PC-3 (cell line): ENCODE measurements around the gene WNT7B. TPM values are rescaled to one million over a fixed set of nuclear protein-coding genes. Genes with fewer than 3 reads are reported as not detected.

Experiments
- ATAC-seq: fragments of 200-7000 bp; cut with Tn5 transposase; 2 replicates; pipeline ENCODE4 v1.9.1; 2020; ENCODE audit warnings: mild to moderate bottlenecking, moderate library complexity
- BruUV-seq: library from RNA; stranded (reverse); fragments of 400-500 nt; replicated peaks from 2 replicates; lab custom pipeline; 2021; lab: Mats Ljungman, UMichigan
- CTCF ChIA-PET: fragments of 300-600 bp; sonication (Branson Sonifier 250); formaldehyde crosslinking; loops from one replicate; lab custom pipeline; 2022; ENCODE audit warnings: antibody characterized with exemption; lab: Charles Lee
- POLR2A ChIA-PET: fragments of 300-600 bp; sonication (Branson Sonifier 250); formaldehyde crosslinking; loops from one replicate; lab custom pipeline; 2022; ENCODE audit warnings: antibody characterized with exemption; ENCODE audit not compliant: unreplicated experiment; lab: Charles Lee
- DNase-seq: peaks from one replicate; pipeline ENCODE4 v3.0.0-alpha.2; 2015
- H2AFZ ChIP-seq: fragments of 300-600 bp; sonication (generic); 2 replicates; pipeline ENCODE4 v1.6.0; 2016; ENCODE audit warnings: antibody characterized with exemption, low read length
- H3F3A ChIP-seq: fragments of 300-600 bp; sonication (generic); one replicate; pipeline ENCODE4 v1.6.0; 2017; ENCODE audit warnings: antibody characterized with exemption, low read length, control low read depth, mild to moderate bottlenecking; ENCODE audit not compliant: unreplicated experiment
- H3K27ac ChIP-seq: fragments of 300-600 bp; sonication (generic); 2 replicates; pipeline ENCODE4 v1.5.1; 2016; ENCODE audit warnings: mild to moderate bottlenecking, low read length
- H3K27me3 ChIP-seq: fragments of 300-600 bp; sonication (generic); 2 replicates; pipeline ENCODE4 v1.6.1; 2016; ENCODE audit warnings: low read length, mixed read lengths
- H3K36me3 ChIP-seq: fragments of 300-600 bp; sonication (generic); 2 replicates; pipeline ENCODE4 v1.6.1; 2016; ENCODE audit warnings: low read depth, mixed run types, low read length, mixed read lengths
- H3K4me1 ChIP-seq: fragments of 300-600 bp; sonication (generic); 2 replicates; pipeline ENCODE4 v1.5.1; 2016; ENCODE audit warnings: low read length; ENCODE audit not compliant: insufficient read depth
- H3K4me2 ChIP-seq: fragments of 300-600 bp; sonication (generic); 2 replicates; pipeline ENCODE4 v1.6.0; 2016; ENCODE audit warnings: low read length
- H3K4me3 ChIP-seq: fragments of 300-600 bp; sonication (generic); 2 replicates; pipeline ENCODE4 v1.5.1; 2016; ENCODE audit warnings: mild to moderate bottlenecking, low read length, mixed read lengths
- H3K79me2 ChIP-seq: fragments of 300-600 bp; sonication (generic); 2 replicates; pipeline ENCODE4 v1.6.1; 2017; ENCODE audit warnings: low read length, mixed read lengths
- H3K9ac ChIP-seq: fragments of 300-600 bp; sonication (generic); 2 replicates; pipeline ENCODE4 v1.6.0; 2016; ENCODE audit warnings: mild to moderate bottlenecking, low read length
- H3K9me2 ChIP-seq: fragments of 300-600 bp; sonication (generic); replicated peaks from 2 replicates; pipeline ENCODE4 v1.6.1; 2016; ENCODE audit warnings: mixed run types, low read length, mixed read lengths
- H3K9me3 ChIP-seq: fragments of 300-600 bp; sonication (generic); 2 replicates; pipeline ENCODE4 v1.6.1; 2016; ENCODE audit warnings: low read length, mixed read lengths
- H4K20me1 ChIP-seq: fragments of 300-600 bp; sonication (generic); 2 replicates; pipeline ENCODE4 v1.6.1; 2016; ENCODE audit warnings: low read length, mixed read lengths
- CTCF ChIP-seq: fragments of 300-600 bp; sonication (generic); conservative IDR thresholded peaks from 2 replicates; pipeline ENCODE4 v1.5.1; 2017; ENCODE audit warnings: antibody characterized with exemption, low read depth, mild to moderate bottlenecking, low read length
- EZH2 ChIP-seq: fragments of 300-600 bp; sonication (generic); IDR thresholded peaks from one replicate; pipeline ENCODE4 v1.6.1; 2017; ENCODE audit warnings: antibody characterized with exemption, mild to moderate bottlenecking, low read length; ENCODE audit not compliant: unreplicated experiment
- EZH2phosphoT487 ChIP-seq: fragments of 300-600 bp; sonication (generic); IDR thresholded peaks from 2 replicates; pipeline ENCODE4 v1.6.1; 2018; ENCODE audit warnings: mild to moderate bottlenecking, antibody characterized with exemption, low read length, borderline replicate concordance
- intact Hi-C: fragments of 100-400 bp; cut with micrococcal nuclease; formaldehyde crosslinking; loops from 2 replicates; pipeline ENCODE4 v1.9.0; 2023
- total RNA-seq: library from RNA; depleted of rRNA; stranded (reverse); fragments of >200 nt; gene quantifications from 2 replicates; pipeline ENCODE4 v1.2.3, GENCODE V29; 2014

Gene WNT7B
- total RNA-seq, 1 experiment from 2014 or later, result 42.0 TPM

GRCh38 chr22:45983797-45984196, 6.8 kb upstream of the WNT7B start:
- Histone ChIP-seq H3K4me3 (no peak overlapping the region), H3K27me3 (no peaks in the 10 kb centered on the region), H3F3A (no peaks in the 10 kb centered on the region), H2AFZ (no peak overlapping the region), H3K9me2 (no peaks in the 10 kb centered on the region), H4K20me1 (no peaks in the 10 kb centered on the region), H3K27ac (no peak overlapping the region), H3K4me1 (no peaks in the 10 kb centered on the region), H3K79me2 (no peaks in the 10 kb centered on the region), H3K4me2 (no peak overlapping the region), H3K9ac (no peak overlapping the region), H3K9me3 (no peaks in the 10 kb centered on the region), H3K36me3 (no peaks in the 10 kb centered on the region)
- ATAC-seq, result no peak
- TF ChIP-seq EZH2phosphoT487, result no peak
- TF ChIP-seq CTCF, result no peak
- TF ChIP-seq EZH2, result no peak
- no peak for DNase-seq
- intact Hi-C loops, result no loop called here
- no TSS peak for BruUV-seq
- CTCF ChIA-PET, result no interaction called here
- POLR2A ChIA-PET, result no interaction called here

GRCh38 chr22:45980761-45981160, 3.8 kb upstream of the WNT7B start:
- Histone ChIP-seq H3K27ac (no peak overlapping the region), H3K9ac (no peak overlapping the region), H3K4me1 (peaks cover 12% of the 10 kb centered on the region), H3K79me2 (peaks cover 4% of the 10 kb centered on the region), H3K36me3 (no peaks in the 10 kb centered on the region), H3K27me3 (no peaks in the 10 kb centered on the region), H3K4me3 (no peak overlapping the region), H3K4me2 (no peak overlapping the region), H3K9me2 (no peaks in the 10 kb centered on the region), H3F3A (no peaks in the 10 kb centered on the region), H2AFZ (no peak overlapping the region), H3K9me3 (no peaks in the 10 kb centered on the region), H4K20me1 (no peaks in the 10 kb centered on the region)
- no peak for TF ChIP-seq EZH2phosphoT487
- TF ChIP-seq CTCF, result no peak
- no peak for TF ChIP-seq EZH2
- no TSS peak for BruUV-seq
- CTCF ChIA-PET, result no interaction called here
- POLR2A ChIA-PET, result no interaction called here
- intact Hi-C loops, result no loop called here
- DNase-seq (no peak), ATAC-seq (no peak)

- Histone ChIP-seq H3K27ac (no peak overlapping the region), H3K9ac (no peak overlapping the region), H3K9me3 (no peaks in the 10 kb centered on the region), H3K4me1 (peaks cover 12% of the 10 kb centered on the region), H4K20me1 (peaks cover 3% of the 10 kb centered on the region; the same call in 1 of the 2 replicates), H3K36me3 (no peaks in the 10 kb centered on the region), H3K9me2 (no peaks in the 10 kb centered on the region), H2AFZ (no peak overlapping the region), H3K4me2 (no peak overlapping the region), H3K79me2 (peaks cover 10% of the 10 kb centered on the region), H3K27me3 (no peaks in the 10 kb centered on the region), H3F3A (no peaks in the 10 kb centered on the region), H3K4me3 (no peak overlapping the region)
- TF ChIP-seq EZH2phosphoT487, result no peak
- TF ChIP-seq EZH2, result no peak
- TF ChIP-seq CTCF, result no peak
- DNase-seq, result no peak
- ChIA-PET POLR2A (no interaction called here), CTCF (no interaction called here)
- ATAC-seq, result no peak
- BruUV-seq, result no TSS peak
- intact Hi-C loops, result no loop called here
Observed at GRCh38 chr22:45980268-45980570, 3.3 kb upstream of the WNT7B start.
